HG03103 (cell line): Measurements from ENCODE around the gene PIGK.
"Not testable (repeated sequence)": the region's sequence is repeated elsewhere in the genome, so short reads cannot be mapped to it uniquely, and the experiment has no call there.

Experiments
- ATAC-seq: cut with Tn5 transposase; IDR thresholded peaks from one replicate; pipeline ENCODE4 v1.9.1; 2021; ENCODE audit warnings: low read depth; ENCODE audit not compliant: unreplicated experiment

The PIGK gene

DNA sequence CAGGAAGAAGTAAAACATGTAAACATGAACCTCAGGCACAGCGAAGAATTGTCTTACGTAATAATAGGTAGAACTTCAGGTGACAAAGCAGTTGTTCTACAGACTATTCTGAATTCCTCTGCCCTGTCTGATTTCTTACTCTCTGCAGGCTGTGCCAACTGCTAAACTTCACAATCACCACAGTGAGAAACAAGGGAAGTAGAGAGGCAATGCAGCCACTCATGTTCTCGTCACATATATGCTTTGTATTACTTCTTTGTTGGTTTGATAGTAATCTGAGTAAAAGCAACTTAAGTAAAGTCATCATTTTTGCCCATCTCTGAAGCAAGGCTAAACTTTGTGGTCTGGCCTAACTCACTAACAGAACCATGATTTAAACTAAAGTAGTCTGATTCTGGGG lies 21.9 kb downstream of the PIGK start:
- ATAC-seq: no peak

DNA sequence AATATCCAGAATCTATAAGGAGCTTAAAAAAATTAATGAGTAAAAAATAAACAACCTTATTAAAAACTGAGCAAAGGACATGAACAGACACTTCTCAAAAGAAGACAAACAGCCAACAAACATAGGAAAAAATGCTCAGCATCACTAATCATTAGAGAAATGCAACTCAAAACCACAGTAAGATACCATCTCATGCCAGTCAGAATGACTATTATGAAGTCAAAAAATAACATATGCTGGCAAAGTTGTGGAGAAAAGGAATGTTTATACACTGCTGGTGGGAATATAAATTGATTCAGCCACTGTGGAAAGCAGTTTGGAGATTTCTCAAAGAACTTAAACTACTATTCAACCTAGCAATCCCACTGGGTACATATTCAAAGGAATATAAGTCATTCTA lies 25.3 kb downstream of the PIGK start:
- ATAC-seq: no peak

DNA sequence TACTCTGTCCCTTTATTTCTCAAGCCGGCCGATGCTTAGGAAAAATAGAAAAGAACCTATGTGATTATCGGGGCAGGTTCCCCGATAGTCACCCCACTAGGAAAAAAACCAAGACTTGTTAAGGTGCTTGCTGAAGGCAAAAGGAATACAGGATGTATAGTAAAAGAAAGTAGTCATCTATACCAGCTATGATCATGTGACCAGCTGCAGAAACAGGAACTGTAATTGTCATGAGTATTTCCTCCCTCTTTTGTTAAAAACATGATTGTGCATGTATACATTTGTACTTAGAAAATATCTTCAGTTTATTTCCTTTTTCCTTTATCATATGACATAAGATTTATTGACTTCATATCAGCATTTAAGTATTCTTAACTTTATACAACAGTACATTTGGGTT lies 30.5 kb downstream of the PIGK start:
- no peak for ATAC-seq

DNA sequence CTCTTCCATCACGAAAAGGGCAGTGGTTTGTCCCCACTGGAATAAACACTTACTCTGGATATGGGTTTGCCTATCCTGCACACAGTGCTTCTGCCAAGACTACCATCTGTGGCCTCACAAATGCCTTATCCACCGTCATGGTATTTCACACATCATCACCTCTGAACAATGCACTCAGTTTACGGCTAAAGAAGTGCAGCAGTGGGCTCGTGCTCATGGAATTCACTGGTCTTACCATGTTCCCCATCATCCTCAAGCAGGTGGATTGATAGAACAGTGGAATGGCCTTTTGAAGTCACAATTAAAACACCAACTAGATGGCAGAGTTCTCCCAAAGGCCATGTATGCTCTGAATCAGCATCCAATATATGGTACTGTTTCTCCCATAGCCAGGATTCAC lies 32.3 kb downstream of the PIGK start:
- not testable (repeated sequence) for ATAC-seq

DNA sequence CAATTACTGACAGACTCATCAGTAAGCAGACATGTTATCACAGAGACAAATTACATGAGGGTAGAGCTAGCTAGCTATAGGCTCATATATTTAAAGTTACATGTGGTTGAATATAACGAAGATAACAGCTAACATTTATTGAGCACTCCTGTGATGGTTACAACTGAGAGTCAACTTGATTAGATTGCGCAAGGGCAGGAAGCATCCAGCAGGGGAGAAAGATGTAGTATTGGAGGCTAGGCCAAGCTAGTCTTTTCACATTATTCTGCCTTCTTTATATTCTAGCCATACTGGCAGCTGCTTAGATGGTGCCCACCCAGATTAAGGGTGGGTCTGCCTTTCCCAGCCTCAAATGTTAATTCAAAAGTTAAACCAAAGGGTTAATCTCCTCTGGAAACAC lies 37.1 kb downstream of the PIGK start:
- no peak for ATAC-seq

DNA sequence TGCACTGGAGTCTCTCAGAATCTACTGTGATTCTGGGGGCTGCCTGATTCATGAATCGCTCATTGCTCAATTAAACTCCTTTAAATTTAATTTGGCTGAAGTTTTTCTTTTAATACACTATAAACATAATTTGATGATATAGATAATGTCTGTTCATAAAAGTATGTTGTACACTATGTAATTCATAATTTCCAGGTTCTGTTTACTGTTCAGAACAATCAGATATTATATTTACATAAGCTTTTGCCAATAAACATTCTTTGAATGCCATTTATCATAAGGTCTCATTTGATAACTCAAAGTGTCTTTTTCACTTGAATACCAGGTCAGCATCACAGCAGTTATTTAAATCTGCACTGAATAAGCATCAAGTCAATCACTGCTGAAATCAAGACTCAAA lies 39.6 kb downstream of the PIGK start:
- ATAC-seq: no peak

DNA sequence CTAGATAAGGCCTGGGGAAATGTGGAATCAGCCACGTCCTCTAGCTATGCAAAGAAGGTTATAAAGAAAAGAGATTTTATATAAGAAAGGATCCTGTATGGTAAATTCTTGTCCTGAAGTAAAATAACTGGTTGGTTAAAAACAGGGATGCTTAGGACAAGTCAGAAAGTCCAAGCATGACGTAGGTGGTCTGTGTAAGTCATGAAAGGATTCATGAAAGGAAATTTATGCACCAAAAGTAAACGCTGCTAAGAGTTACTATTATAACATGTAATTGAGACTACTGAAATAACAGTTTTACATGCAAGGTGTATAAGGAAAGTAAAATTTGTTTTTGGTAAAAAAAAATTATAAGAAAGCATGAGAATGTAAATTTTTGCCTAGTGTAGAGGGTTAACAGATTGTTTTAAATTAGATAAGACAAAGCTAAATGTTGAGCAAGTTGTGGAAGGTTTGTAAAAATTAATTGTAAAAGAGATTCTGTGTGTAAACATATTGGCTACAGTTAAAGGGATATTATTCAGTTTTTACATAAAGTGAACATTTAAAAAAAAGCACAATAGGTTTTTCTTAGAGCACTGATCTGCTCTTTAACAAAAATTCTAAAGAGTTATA lies 43.9 kb downstream of the PIGK start:
- no peak for ATAC-seq

DNA sequence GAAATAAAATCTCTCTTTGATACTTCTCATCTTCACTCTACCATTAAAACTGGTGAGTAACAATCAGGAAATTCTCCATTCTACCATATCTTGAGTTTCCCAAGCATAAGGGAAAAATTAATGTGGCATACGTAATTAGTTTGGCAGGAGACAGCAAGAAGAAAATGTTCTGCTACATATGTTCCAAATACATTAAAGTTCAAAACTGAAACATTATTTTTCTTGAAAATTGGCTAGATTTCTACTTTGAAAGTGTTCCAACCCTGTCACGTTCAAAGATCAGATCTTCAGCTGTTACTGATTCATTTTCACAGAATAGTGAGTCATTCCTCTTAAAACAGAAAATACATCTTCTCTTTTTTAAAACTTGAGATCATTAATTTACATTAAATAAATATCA lies 48.5 kb downstream of the PIGK start:
- ATAC-seq: no peak

DNA sequence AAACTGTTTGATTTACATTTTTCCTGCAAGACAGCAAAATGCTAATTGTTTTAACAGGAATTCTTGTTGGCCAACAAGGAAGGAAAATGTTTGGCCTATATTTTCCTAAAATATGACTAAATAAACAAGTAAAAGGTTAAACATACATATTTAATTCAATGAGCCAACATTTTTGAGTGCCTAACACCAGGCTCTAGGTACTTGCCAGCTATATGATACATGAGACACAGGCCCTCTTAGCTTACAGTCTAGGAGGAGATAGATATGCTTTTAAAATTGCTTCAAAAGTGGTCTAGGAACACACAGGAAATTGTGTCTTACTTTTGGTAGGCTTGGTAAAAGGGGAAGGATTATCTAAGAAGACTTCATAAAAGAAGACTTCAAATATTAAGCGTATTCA lies 50.9 kb downstream of the PIGK start:
- ATAC-seq: no peak

DNA sequence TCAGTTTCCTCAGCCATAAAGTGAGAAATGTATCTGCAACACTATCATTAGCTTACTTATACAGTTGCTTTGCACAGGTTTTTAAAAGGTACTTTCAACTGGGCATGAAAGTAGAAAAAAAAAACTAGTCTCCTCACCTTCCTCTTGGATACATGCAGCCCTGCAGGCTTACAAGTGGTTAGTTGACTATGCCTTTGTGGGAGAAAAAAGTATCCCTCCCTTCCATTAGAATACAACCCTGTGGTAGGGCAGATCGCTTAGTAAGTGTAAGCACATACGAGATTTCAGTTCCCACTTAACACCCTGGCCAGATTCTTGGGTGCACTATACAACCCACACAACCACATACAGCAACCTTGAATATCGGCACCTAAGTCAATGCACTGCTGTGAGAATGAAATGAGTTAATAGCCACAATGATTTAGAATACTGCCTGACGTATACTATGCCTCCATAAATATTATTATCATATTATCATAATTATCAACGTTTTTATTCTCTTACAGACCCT lies 54.7 kb downstream of the PIGK start:
- ATAC-seq: no peak

DNA sequence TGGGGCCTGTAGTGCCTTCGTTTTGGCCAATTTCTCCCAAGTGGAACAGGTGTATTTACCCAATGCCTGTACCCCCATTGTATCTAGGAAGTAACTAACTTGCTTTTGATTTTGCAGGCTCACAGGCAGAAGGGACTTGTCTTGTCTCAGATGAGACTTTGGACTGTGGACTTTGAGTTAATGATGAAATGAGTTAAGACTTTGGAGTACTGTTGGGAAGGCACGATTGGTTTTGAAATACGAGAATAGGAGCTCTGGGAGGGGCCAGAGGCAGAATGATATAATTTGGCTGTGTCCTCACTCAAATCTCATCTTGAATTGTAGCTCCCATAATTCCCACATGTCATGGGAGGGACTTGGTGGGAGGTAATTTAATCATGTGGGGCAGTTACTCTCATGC lies 59.5 kb downstream of the PIGK start:
- ATAC-seq: not testable (repeated sequence)

DNA sequence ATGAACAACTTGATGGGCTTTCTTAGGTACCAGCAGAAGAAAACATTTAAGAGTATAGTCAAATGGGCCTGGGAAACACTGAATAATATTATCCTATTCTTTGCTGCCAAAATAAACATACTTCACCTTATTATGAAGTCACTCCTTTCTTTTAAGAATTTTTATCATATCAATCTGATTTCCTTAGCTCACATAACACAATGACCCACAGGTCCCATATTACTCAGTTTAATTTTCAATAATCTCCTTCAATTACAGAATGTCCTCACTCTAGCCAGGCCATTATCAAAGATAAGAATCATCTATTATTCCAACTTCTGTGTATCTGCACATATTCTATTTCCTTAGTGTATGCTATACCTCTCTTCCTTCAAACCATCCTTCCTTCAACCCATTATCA lies 63.0 kb downstream of the PIGK start:
- ATAC-seq: no peak

DNA sequence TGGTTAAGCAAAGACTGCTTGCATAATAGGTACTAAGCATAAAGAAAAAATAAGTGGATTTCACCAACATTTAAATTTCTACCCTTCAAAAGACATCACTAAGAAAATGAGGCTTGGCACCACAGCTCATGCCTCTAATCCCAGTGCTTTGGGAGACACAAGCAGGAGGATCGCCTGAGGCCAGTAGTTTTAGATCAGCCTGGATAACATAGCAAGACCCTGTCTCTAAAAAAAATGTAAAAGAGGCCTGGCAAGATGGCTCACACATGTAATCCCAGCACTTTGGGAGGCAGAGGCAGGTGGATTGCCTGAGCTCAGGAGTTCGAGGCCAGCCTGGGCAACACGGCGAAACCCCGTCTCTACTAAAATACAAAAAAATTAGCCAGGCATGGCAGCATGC lies 73.0 kb downstream of the PIGK start:
- no peak for ATAC-seq

DNA sequence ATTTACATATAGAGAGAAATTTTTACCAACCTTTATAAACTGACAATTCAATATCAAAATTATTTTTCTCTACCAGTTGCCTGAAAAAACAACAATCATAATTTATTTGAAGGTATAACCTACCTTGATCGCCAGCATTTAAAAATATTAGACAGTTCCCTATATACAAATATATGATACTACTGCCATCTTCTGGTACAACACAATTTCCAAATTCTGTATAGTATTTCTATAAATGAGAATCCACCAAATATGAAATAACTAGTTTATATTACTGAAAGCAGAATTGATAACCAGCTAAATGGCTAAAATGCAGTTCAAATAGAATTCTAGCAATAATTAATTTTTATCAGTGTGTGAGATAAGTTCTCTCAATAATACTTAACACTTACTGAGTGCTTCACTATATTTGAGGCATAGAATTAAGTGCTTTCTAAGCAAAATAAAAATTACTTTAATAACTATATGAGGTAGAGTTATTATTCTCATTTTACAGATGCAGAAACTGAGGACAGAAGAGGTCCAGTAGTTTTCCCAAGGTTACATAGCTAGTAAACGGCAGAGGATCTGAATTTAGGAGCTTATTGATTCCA lies 75.6 kb downstream of the PIGK start:
- no peak for ATAC-seq

DNA sequence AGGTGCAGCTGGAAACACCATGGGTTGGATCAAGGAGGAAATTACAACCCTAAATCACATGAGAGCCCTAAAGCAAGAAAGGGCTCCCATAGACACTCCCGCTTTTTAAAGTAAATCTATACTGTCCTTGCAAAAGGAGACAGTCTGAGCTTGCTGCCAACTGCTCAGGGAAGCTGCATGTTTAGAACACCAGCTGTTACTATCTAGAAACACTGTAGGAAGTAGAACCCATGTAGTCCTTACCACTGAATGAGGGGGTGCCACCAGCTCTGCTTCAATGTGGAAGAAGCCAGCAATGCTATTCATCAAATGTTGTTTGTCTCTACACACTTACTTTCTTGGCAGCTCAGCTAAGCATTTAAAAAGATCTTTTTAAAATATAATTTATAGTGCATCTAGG lies 79.8 kb downstream of the PIGK start:
- ATAC-seq: no peak

DNA sequence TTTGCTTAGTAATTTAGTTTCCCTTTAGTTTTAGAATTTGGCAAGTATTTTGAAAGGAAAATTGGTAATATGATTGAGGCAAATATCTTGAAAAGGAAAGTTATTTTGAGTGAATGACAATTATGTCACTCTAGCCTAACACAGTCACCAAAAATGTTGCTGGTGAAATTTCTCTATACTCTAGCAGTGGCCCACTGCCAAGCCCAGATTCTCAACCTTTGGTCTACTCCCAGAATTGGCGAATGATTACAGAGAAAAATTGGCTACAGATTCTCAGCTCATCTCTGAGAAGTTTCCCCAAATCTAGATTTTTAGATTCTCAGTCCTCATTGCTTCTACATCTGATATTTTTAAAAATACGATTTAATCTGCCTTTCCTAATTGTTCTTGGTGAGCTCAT lies 84.9 kb downstream of the PIGK start:
- no peak for ATAC-seq

DNA sequence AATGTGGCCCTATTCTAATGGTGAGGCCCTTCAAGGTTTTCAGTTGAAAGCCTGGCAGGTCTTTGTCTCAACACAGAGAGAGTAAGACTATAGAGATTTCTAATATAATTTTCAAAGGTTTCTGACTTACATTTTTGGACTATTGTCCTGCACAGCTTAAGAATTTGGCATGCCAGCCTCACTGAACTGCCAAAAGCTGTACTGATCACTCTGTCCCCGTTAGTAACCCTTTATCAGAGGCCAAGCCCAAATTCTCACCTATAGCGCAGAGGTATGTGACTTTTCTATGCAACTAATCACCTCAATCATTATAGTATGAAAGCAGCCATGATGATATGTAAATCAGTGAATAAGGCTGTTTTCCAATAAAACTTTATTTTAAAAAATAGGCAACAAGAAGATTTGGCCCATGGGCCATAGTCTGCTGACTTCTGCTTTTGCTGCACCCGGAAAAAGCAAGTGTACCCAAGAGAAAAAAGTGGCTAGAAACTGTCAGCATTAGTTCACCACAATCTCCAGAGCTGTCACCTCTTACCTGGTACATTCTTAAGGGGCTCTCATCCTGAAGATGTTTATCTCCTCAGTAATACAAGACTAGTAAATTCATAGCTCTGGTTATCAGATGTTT lies 85.4 kb downstream of the PIGK start:
- no peak for ATAC-seq

DNA sequence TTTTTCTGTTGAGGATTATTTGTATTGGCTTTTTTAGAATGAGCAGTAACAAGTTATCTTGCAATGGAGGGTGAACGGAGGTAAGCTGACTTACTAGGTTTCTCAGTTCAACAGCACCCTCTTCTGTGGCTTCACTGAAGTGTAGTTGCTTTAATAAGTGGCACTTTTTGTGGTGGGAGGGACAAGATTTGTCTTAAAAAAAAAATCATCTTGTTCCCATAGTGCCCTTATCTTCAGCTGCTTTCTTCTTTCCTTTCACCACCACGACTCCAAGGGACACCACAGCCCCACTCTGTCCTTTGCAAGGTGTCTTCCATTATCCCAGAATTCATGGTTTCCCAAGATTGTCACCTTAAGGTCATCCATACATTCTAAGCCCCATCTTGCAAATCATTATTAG lies 92.9 kb downstream of the PIGK start:
- peak; percentile 90 for ATAC-seq

DNA sequence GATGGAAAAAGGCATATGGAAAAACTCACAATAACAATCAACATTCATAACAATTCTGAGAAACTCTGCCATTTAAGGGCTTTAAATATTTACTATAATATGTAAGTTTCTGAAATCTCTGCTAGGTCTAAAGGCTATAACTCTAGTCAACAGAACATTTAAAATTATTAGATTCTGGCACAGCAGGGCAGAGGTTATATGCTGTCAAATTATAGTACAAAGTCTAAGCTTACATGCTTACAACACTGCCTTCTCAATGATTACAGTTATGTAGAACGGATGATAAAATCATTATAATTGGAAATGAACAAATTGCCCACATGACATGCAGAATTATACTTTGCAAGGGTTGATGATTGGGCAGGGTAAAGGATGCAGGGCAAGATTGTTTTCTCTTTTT lies 97.7 kb downstream of the PIGK start:
- no peak for ATAC-seq

DNA sequence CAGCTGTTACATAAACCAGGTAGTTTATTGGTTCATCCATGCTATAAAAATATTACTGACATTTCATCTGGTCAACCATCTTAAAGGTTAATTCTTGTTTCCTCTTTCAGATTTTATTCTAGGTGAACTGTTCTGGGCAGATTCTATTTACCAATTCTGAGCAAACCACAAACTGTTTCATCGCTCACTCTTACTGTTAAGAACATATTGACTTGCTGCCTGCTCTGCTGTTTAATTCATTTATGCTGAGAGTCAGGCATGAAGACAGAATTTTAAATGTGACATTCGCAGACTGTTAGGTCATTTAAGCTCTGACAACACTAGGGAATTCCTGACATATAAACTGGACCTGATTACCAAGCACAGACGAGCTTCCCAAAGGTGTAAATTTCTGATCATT lies 98.3 kb downstream of the PIGK start:
- ATAC-seq: no peak

DNA sequence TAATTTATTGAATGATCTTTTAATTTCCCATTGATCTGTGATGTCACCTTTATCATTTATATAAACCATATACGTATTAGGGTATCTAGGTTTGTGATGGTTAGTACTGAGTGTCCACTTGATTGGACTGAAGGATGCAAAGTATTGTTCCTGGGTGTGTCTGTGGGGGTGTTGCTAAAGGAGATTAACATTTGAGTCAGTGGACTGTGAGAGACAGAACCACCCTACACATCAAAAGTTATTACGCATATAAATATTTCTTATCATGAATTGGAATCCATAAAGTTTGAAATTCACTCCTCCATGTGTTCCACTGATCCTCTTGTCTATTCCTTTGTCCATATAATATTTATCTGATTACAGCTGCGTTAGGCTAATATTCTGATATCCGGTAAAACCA lies 100.5 kb downstream of the PIGK start:
- ATAC-seq: no peak

DNA sequence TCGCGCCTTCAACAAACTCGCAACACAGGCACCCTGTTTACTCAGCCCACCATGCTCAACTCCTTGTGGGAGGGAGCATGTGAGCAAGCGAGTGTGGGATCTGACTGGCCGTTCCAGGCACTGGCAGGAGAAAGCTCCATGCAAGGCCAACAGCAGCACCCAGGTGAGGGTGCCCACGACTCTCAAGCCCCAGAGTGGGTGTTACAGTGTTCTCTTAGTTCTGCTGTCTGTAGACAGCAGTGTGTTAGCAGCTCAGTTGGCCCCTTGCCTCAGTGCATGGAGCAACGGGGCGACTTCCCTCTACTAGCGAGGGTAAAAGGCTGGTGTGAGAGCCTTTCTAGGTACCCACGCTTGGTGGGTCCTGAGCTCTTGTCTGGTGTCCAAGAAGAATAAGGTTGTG lies 114.6 kb downstream of the PIGK start:
- ATAC-seq: no peak
